HepG2 (cell line): ENCODE measurements around the gene ZMYND10. TPM values are rescaled to one million over a fixed set of nuclear protein-coding genes. Genes with fewer than 3 reads are reported as not detected.

Source experiments
- ATM ChIP-seq: fragments of 450-650 bp; IDR thresholded peaks from 2 replicates; pipeline ENCODE4 v1.7.1; 2017; ENCODE audit warnings: mild to moderate bottlenecking, borderline replicate concordance
- DNMT1 ChIP-seq: sonication (generic); formaldehyde crosslinking; IDR thresholded peaks from 2 replicates; pipeline ENCODE4 v1.5.1; 2020; ENCODE audit warnings: mild to moderate bottlenecking, missing genetic modification reagents
- NFE2L2 ChIP-seq: fragments of 150-350 bp; IDR thresholded peaks from 2 replicates; pipeline ENCODE4 v1.6.1; 2014; ENCODE audit warnings: low read length
- POLR2A ChIP-seq, 2 experiments: IDR thresholded peaks; 2 replicates each; pipeline ENCODE4 v1.6.1; 2011; ENCODE audit warnings: low read depth in 2 of 2, low read length in 2 of 2, mild to moderate bottlenecking in 1 of 2, moderate library complexity in 1 of 2; ENCODE audit not compliant: insufficient read depth in 1 of 2
- PRMT3 ChIP-seq: sonication (generic); formaldehyde crosslinking; IDR thresholded peaks from 2 replicates; pipeline ENCODE4 v1.8.1; 2022; ENCODE audit warnings: low read depth, mild to moderate bottlenecking, moderate library complexity, missing genetic modification reagents, borderline replicate concordance
- ZNF331 ChIP-seq: sonication (generic); formaldehyde crosslinking; IDR thresholded peaks from 2 replicates; pipeline ENCODE4 v1.4.0; 2020; ENCODE audit warnings: missing genetic modification reagents
- ZNF382 ChIP-seq: sonication (generic); formaldehyde crosslinking; IDR thresholded peaks from 2 replicates; pipeline ENCODE4 v1.5.0; 2020; ENCODE audit warnings: missing genetic modification reagents, mild to moderate bottlenecking, borderline replicate concordance
- ZNF678 ChIP-seq: sonication (generic); formaldehyde crosslinking; IDR thresholded peaks from 2 replicates; pipeline ENCODE4 v1.4.0; 2020; ENCODE audit warnings: mild to moderate bottlenecking, missing genetic modification reagents
- ZNF780A ChIP-seq: sonication (generic); formaldehyde crosslinking; IDR thresholded peaks from 2 replicates; pipeline ENCODE4 v1.8.0; 2022; ENCODE audit warnings: mild to moderate bottlenecking, missing genetic modification reagents, moderate library complexity
- polyA plus RNA-seq, 8 experiments: library from polyadenylated mRNA; depleted of rRNA in 3 of 8; stranded (reverse) in 7 of 8; unstranded in 1 of 8; fragments of >200 nt; fragmentation: Illumina TruSeq in 4 of 8; extraction: Trizol in 4 of 8; gene quantifications; 2 replicates each; pipeline versions ENCODE4 v1.2.1 to v1.2.3, GENCODE V29; 2011 to 2016; ENCODE audit warnings: low read depth in 4 of 8, missing spikeins in 1 of 8, mixed read lengths in 1 of 8; ENCODE audit not compliant: insufficient read depth in 1 of 8
- total RNA-seq, 5 experiments: library from RNA; depleted of rRNA; stranded (reverse); fragments of >200 nt; fragmentation: Illumina TruSeq; extraction: Trizol; gene quantifications; 2 replicates each; pipeline ENCODE4 v1.2.3, GENCODE V29; 2016; ENCODE audit warnings: low read depth in 1 of 5
- TF ChIP-seq, protein P1 (sequence below): sonication (generic); formaldehyde crosslinking; IDR thresholded peaks from 2 replicates; pipeline ENCODE4 v1.4.0; 2020; ENCODE audit warnings: missing genetic modification reagents, borderline replicate concordance
- TF ChIP-seq, protein P2 (sequence below): IDR thresholded peaks from 2 replicates; pipeline ENCODE4 v1.6.1; 2018; ENCODE audit warnings: missing genetic modification reagents, mild to moderate bottlenecking, missing compliant biosample characterization
- TF ChIP-seq, protein P3 (sequence below): sonication (generic); formaldehyde crosslinking; IDR thresholded peaks from 2 replicates; pipeline ENCODE4; 2020; ENCODE audit warnings: missing genetic modification reagents, mild to moderate bottlenecking, borderline replicate concordance
- TF ChIP-seq, protein P4 (sequence below): sonication (generic); formaldehyde crosslinking; IDR thresholded peaks from 2 replicates; pipeline ENCODE4 v1.5.0; 2020; ENCODE audit warnings: missing genetic modification reagents
- TF ChIP-seq, protein P5 (sequence below): sonication (generic); formaldehyde crosslinking; conservative IDR thresholded peaks from 2 replicates; pipeline ENCODE4 v1.8.0; 2022; ENCODE audit warnings: mild to moderate bottlenecking, moderate library complexity, missing genetic modification reagents

Gene ZMYND10
- total and polyA plus RNA-seq, 2 of the 13 experiments (the other 11 are each of a cell fraction or from before 2014, with no cell fraction given): 0.60 to 0.74 TPM

DNA sequence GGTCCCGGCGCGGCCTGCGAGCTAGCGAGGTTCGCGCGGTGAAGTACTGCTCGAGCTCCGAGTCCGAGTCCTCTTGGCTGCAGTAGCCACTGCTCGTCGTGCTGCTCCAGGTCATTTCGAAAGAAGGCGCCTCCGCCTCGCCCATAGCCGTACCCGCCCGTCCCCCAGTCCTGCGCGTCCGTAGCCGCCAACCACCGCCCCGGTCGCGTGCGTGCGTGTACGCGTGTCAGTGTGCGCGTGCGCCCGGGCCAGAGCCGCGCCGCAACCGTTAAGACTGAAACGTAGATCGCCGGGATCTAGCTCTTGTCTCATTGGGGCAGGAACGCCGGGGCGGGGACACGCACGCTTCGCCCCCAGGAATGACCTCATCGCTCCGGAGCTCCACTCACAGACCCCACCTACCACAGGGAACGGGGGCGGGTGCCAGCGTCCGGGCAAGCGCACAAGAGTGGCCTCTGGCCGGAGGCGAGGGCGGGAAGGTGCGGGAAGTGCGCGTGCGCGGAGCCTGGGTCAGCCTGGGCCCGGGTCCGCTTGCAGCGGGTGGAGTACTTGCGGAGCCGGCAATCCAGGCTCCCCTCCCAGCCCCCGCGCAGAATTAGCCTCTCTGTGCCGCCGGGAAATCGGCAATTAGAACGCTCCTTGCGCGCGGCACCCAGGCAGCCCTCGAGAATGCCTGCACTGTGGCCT, 8.2 kb downstream of the ZMYND10 start (continued):
- TF ChIP-seq ZNF780A (CRISPR knock-in tag) (peak; percentile 92), DNMT1 (CRISPR knock-in tag) (peak; percentile 3; the same call in 1 of the 2 replicates), ZNF331 (peak; percentile 46), ATM (no peak), ZNF678 (no peak), NFE2L2 (no peak), POLR2A (IDR thresholded peaks at IDR 0.05; ENCODE audit: insufficient read depth in 1 of 2, low read depth in 2 of 2, low read length in 2 of 2) (peak in 1 of 2 experiments; percentile 61; a peak in 2 of 4 replicates), PRMT3 (no peak; the same call in 1 of the 2 replicates), ZNF382 (CRISPR knock-in tag) (no peak)
- TF ChIP-seq, protein P1, sequence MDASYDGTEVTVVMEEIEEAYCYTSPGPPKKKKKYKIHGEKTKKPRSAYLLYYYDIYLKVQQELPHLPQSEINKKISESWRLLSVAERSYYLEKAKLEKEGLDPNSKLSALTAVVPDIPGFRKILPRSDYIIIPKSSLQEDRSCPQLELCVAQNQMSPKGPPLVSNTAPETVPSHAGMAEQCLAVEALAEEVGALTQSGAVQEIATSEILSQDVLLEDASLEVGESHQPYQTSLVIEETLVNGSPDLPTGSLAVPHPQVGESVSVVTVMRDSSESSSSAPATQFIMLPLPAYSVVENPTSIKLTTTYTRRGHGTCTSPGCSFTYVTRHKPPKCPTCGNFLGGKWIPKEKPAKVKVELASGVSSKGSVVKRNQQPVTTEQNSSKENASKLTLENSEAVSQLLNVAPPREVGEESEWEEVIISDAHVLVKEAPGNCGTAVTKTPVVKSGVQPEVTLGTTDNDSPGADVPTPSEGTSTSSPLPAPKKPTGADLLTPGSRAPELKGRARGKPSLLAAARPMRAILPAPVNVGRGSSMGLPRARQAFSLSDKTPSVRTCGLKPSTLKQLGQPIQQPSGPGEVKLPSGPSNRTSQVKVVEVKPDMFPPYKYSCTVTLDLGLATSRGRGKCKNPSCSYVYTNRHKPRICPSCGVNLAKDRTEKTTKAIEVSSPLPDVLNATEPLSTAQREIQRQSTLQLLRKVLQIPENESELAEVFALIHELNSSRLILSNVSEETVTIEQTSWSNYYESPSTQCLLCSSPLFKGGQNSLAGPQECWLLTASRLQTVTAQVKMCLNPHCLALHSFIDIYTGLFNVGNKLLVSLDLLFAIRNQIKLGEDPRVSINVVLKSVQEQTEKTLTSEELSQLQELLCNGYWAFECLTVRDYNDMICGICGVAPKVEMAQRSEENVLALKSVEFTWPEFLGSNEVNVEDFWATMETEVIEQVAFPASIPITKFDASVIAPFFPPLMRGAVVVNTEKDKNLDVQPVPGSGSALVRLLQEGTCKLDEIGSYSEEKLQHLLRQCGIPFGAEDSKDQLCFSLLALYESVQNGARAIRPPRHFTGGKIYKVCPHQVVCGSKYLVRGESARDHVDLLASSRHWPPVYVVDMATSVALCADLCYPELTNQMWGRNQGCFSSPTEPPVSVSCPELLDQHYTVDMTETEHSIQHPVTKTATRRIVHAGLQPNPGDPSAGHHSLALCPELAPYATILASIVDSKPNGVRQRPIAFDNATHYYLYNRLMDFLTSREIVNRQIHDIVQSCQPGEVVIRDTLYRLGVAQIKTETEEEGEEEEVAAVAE (CRISPR knock-in tag): peak; percentile 46; the same call in 1 of the 2 replicates
- TF ChIP-seq, protein P2, sequence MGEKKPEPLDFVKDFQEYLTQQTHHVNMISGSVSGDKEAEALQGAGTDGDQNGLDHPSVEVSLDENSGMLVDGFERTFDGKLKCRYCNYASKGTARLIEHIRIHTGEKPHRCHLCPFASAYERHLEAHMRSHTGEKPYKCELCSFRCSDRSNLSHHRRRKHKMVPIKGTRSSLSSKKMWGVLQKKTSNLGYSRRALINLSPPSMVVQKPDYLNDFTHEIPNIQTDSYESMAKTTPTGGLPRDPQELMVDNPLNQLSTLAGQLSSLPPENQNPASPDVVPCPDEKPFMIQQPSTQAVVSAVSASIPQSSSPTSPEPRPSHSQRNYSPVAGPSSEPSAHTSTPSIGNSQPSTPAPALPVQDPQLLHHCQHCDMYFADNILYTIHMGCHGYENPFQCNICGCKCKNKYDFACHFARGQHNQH: 0 out of 2 replicates have a peak, but pooled peaks have one; percentile 37
- TF ChIP-seq, protein P3, sequence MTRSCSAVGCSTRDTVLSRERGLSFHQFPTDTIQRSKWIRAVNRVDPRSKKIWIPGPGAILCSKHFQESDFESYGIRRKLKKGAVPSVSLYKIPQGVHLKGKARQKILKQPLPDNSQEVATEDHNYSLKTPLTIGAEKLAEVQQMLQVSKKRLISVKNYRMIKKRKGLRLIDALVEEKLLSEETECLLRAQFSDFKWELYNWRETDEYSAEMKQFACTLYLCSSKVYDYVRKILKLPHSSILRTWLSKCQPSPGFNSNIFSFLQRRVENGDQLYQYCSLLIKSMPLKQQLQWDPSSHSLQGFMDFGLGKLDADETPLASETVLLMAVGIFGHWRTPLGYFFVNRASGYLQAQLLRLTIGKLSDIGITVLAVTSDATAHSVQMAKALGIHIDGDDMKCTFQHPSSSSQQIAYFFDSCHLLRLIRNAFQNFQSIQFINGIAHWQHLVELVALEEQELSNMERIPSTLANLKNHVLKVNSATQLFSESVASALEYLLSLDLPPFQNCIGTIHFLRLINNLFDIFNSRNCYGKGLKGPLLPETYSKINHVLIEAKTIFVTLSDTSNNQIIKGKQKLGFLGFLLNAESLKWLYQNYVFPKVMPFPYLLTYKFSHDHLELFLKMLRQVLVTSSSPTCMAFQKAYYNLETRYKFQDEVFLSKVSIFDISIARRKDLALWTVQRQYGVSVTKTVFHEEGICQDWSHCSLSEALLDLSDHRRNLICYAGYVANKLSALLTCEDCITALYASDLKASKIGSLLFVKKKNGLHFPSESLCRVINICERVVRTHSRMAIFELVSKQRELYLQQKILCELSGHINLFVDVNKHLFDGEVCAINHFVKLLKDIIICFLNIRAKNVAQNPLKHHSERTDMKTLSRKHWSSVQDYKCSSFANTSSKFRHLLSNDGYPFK (CRISPR knock-in tag): peak; percentile 5; the same call in 1 of the 2 replicates
- TF ChIP-seq, protein P4, sequence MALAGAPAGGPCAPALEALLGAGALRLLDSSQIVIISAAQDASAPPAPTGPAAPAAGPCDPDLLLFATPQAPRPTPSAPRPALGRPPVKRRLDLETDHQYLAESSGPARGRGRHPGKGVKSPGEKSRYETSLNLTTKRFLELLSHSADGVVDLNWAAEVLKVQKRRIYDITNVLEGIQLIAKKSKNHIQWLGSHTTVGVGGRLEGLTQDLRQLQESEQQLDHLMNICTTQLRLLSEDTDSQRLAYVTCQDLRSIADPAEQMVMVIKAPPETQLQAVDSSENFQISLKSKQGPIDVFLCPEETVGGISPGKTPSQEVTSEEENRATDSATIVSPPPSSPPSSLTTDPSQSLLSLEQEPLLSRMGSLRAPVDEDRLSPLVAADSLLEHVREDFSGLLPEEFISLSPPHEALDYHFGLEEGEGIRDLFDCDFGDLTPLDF (CRISPR knock-in tag): peak; percentile 89
- TF ChIP-seq, protein P5, sequence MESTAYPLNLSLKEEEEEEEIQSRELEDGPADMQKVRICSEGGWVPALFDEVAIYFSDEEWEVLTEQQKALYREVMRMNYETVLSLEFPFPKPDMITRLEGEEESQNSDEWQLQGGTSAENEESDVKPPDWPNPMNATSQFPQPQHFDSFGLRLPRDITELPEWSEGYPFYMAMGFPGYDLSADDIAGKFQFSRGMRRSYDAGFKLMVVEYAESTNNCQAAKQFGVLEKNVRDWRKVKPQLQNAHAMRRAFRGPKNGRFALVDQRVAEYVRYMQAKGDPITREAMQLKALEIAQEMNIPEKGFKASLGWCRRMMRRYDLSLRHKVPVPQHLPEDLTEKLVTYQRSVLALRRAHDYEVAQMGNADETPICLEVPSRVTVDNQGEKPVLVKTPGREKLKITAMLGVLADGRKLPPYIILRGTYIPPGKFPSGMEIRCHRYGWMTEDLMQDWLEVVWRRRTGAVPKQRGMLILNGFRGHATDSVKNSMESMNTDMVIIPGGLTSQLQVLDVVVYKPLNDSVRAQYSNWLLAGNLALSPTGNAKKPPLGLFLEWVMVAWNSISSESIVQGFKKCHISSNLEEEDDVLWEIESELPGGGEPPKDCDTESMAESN: peak; percentile 91
